GM15510 (cell line): ENCODE measurements around the gene KMT2C.

Experiments
- POLR2A ChIP-seq: IDR thresholded peaks from 3 replicates; pipeline ENCODE4 v1.6.1; 2011; ENCODE audit warnings: borderline replicate concordance; ENCODE audit not compliant: insufficient read length; ENCODE audit errors: extremely low read depth

The KMT2C gene

GRCh38 chr7:152436111-152436930 lies 518 bp upstream of the KMT2C start:
- peak; percentile 47 for TF ChIP-seq POLR2A

- TF ChIP-seq POLR2A, result no peak
These were observed 4.9 kb downstream of the KMT2C start for GRCh38 chr7:152430854-152431253.

GRCh38 chr7:152424348-152425108 lies 11.3 kb downstream of the KMT2C start:
- no peak for TF ChIP-seq POLR2A

- TF ChIP-seq POLR2A, result no peak
These were observed 11.8 kb downstream of the KMT2C start for GRCh38 chr7:152423991-152424347.

- TF ChIP-seq POLR2A, result no peak
These were observed 16.1 kb downstream of the KMT2C start for GRCh38 chr7:152419473-152420429.

- TF ChIP-seq POLR2A, result no peak
These were observed 21.0 kb downstream of the KMT2C start for GRCh38 chr7:152414779-152415178.

- no peak for TF ChIP-seq POLR2A
These were observed 24.4 kb downstream of the KMT2C start for GRCh38 chr7:152411389-152411788.

- TF ChIP-seq POLR2A, result no peak
These were observed 29.3 kb downstream of the KMT2C start for GRCh38 chr7:152406491-152406890.

- TF ChIP-seq POLR2A, result no peak
These were observed 32.1 kb downstream of the KMT2C start for GRCh38 chr7:152403726-152404125.

GRCh38 chr7:152402384-152403250 lies 33.2 kb downstream of the KMT2C start:
- TF ChIP-seq POLR2A, result no peak

GRCh38 chr7:152399344-152399743 lies 36.5 kb downstream of the KMT2C start:
- TF ChIP-seq POLR2A, result no peak

- TF ChIP-seq POLR2A, result no peak
These were observed 40.7 kb downstream of the KMT2C start for GRCh38 chr7:152395112-152395511.

GRCh38 chr7:152392254-152392653 lies 43.5 kb downstream of the KMT2C start:
- TF ChIP-seq POLR2A, result no peak
